Activated naive CD4-positive, alpha-beta T cell treated with anti-CD3 and anti-CD28 coated beads for 36 hours (primary cell): ENCODE data around the gene UCN. TPM values are rescaled to one million over a fixed set of nuclear protein-coding genes. Genes with fewer than 3 reads are reported as not detected.
"Not testable (repeated sequence)": the region's sequence is repeated elsewhere in the genome, so short reads cannot be mapped to it uniquely, and the experiment has no call there.

Experiments used
- CTCF ChIA-PET: fragments of 350-600 bp; sonication (Branson Sonifier 250); formaldehyde crosslinking; loops from one replicate; lab custom pipeline; 2021; ENCODE audit warnings: antibody characterized with exemption; lab: Charles Lee
- DNase-seq: peaks from one replicate; pipeline ENCODE4 v3.0.0-alpha.2; 2020
- H3K27ac Mint-ChIP-seq: one replicate; pipeline ENCODE4 v1.8.0; 2021; ENCODE audit warnings: mild to moderate bottlenecking, mixed read lengths
- H3K27me3 Mint-ChIP-seq: one replicate; pipeline ENCODE4 v1.8.0; 2021; ENCODE audit warnings: low read depth, mixed read lengths
- H3K36me3 Mint-ChIP-seq: one replicate; pipeline ENCODE4 v1.8.0; 2021; ENCODE audit warnings: low read depth, mixed read lengths
- H3K4me1 Mint-ChIP-seq: one replicate; pipeline ENCODE4 v1.8.0; 2021; ENCODE audit warnings: low read depth, mixed read lengths
- H3K4me3 Mint-ChIP-seq: one replicate; pipeline ENCODE4 v1.8.0; 2021; ENCODE audit warnings: mild to moderate bottlenecking, moderate library complexity, mixed read lengths
- H3K9me3 Mint-ChIP-seq: one replicate; pipeline ENCODE4 v1.8.0; 2021; ENCODE audit warnings: mixed read lengths
- intact Hi-C: fragments of 100-400 bp; cut with micrococcal nuclease; formaldehyde crosslinking; loops from one replicate; pipeline ENCODE4 v1.15.1; 2023
- total RNA-seq, 2 experiments: library from RNA; stranded (reverse); gene quantifications; one replicate each; pipeline ENCODE4 v1.2.3, GENCODE V29; 2021

Gene UCN
- total RNA-seq, 2 experiments from 2014 or later, result 0.45 to 0.89 TPM

GRCh38 chr2:27280826-27281225 lies 27.4 kb downstream of the UCN start:
- Mint-ChIP-seq H3K27ac (no peak overlapping the region), H3K4me1 (peaks cover 2% of the 10 kb centered on the region), H3K36me3 (no peaks in the 10 kb centered on the region), H3K9me3 (no peaks in the 10 kb centered on the region), H3K27me3 (peaks cover 2% of the 10 kb centered on the region), H3K4me3 (no peak overlapping the region)
- intact Hi-C loops, result loop anchor here (1.0 kb wide), 6 partner anchors 16 to 320 kb away; partner anchors contain the start of gene KHK
- CTCF ChIA-PET, result interaction anchor here (0.5 to 5.3 kb wide), 15 partner anchors 10 to 256 kb away, joined by 3 to 68 read pairs (median 5); partner anchors contain the start of gene SLC30A3
- no peak for DNase-seq

- DNase-seq, result no peak
- H3K27me3 Mint-ChIP-seq, result peaks cover 2% of the 10 kb centered on the region
- intact Hi-C loops, result no loop called here
- CTCF ChIA-PET, result interaction anchor here (3.5 to 5.3 kb wide), 4 partner anchors 13 to 180 kb away, joined by 33 to 68 read pairs (median 39); partner anchors contain the start of gene SLC30A3
- no peak overlapping the region for H3K27ac Mint-ChIP-seq
- H3K4me1 Mint-ChIP-seq, result peaks cover 2% of the 10 kb centered on the region
- H3K9me3 Mint-ChIP-seq, result no peaks in the 10 kb centered on the region
- H3K4me3 Mint-ChIP-seq, result no peak overlapping the region
- no peaks in the 10 kb centered on the region for H3K36me3 Mint-ChIP-seq
Measured at GRCh38 chr2:27278010-27278409, 30.2 kb downstream of the UCN start.

GRCh38 chr2:27275211-27276150 lies 32.8 kb downstream of the UCN start, which contains the start of gene DNAJC5G:
TSS of gene DNAJC5G (plus strand) at chr2:27275433. CDS start at chr2:27276729, 1,296 bp downstream.
- H3K4me3 Mint-ChIP-seq, result no peak within 1 kb of the TSS
- H3K36me3 Mint-ChIP-seq, result no peaks in the 10 kb centered on the region
- H3K27me3 Mint-ChIP-seq, result peaks cover 2% of the 10 kb centered on the region
- DNase-seq, result no peak
- peaks cover 2% of the 10 kb centered on the region for H3K4me1 Mint-ChIP-seq
- intact Hi-C loops, result no loop called here
- H3K27ac Mint-ChIP-seq, result no peak within 1 kb of the TSS
- no peaks in the 10 kb centered on the region for H3K9me3 Mint-ChIP-seq
- CTCF ChIA-PET, result interaction anchor here (0.6 to 1.1 kb wide), 5 partner anchors 11 to 332 kb away, joined by 3 to 8 read pairs (median 4); no protein-coding TSS in a partner anchor

- H3K9me3 Mint-ChIP-seq, H3K4me3 Mint-ChIP-seq, H3K27me3 Mint-ChIP-seq, H3K4me1 Mint-ChIP-seq, intact Hi-C loops, H3K27ac Mint-ChIP-seq, H3K36me3 Mint-ChIP-seq, DNase-seq: not testable (repeated sequence)
- CTCF ChIA-PET, result interaction anchor here (0.6 to 3.5 kb wide), 10 partner anchors 7 to 427 kb away, joined by 3 to 20 read pairs (median 4); no protein-coding TSS in a partner anchor
Measured at GRCh38 chr2:27272537-27273522, 35.4 kb downstream of the UCN start.

- Mint-ChIP-seq H3K36me3 (no peaks in the 10 kb centered on the region), H3K4me1 (no peaks in the 10 kb centered on the region), H3K27ac (no peak overlapping the region), H3K4me3 (no peak overlapping the region), H3K27me3 (peaks cover 3% of the 10 kb centered on the region), H3K9me3 (no peaks in the 10 kb centered on the region)
- DNase-seq, result no peak
- intact Hi-C loops, result no loop called here
- CTCF ChIA-PET, result interaction anchor here (0.6 to 3.5 kb wide), 5 partner anchors 8 to 426 kb away, joined by 4 to 20 read pairs (median 5); no protein-coding TSS in a partner anchor
Measured at GRCh38 chr2:27271631-27272340, 36.5 kb downstream of the UCN start.

GRCh38 chr2:27270670-27271069 lies 37.6 kb downstream of the UCN start:
- no peak for DNase-seq
- H3K4me1 Mint-ChIP-seq, result no peaks in the 10 kb centered on the region
- H3K9me3 Mint-ChIP-seq, result no peaks in the 10 kb centered on the region
- no peak overlapping the region for H3K4me3 Mint-ChIP-seq
- H3K27me3 Mint-ChIP-seq, result peaks cover 3% of the 10 kb centered on the region
- no peak overlapping the region for H3K27ac Mint-ChIP-seq
- H3K36me3 Mint-ChIP-seq, result no peaks in the 10 kb centered on the region
- intact Hi-C loops, result no loop called here
- CTCF ChIA-PET, result interaction anchor here (0.6 to 3.5 kb wide), 3 partner anchors 9 to 162 kb away, joined by 3 to 20 read pairs (median 6); no protein-coding TSS in a partner anchor

- CTCF ChIA-PET, result interaction anchor here (1.0 to 3.5 kb wide), 2 partner anchors 10 to 32 kb away, joined by 6 to 20 read pairs; no protein-coding TSS in a partner anchor
- Mint-ChIP-seq H3K4me1 (peaks cover 3% of the 10 kb centered on the region), H3K36me3 (no peaks in the 10 kb centered on the region), H3K4me3 (no peak overlapping the region), H3K27me3 (peaks cover 8% of the 10 kb centered on the region), H3K27ac (no peak overlapping the region), H3K9me3 (no peaks in the 10 kb centered on the region)
- no peak for DNase-seq
- intact Hi-C loops, result no loop called here
Measured at GRCh38 chr2:27270131-27270530, 38.1 kb downstream of the UCN start.

GRCh38 chr2:27268296-27268695 lies 39.9 kb downstream of the UCN start:
- H3K27ac Mint-ChIP-seq, DNase-seq, H3K9me3 Mint-ChIP-seq, intact Hi-C loops, H3K4me3 Mint-ChIP-seq, H3K36me3 Mint-ChIP-seq: not testable (repeated sequence)
- CTCF ChIA-PET, result interaction anchor here (0.8 to 0.9 kb wide), 2 partner anchors 11 kb away, joined by 3 to 4 read pairs; no protein-coding TSS in a partner anchor
- peaks cover 15% of the 10 kb centered on the region for H3K4me1 Mint-ChIP-seq
- peaks cover 21% of the 10 kb centered on the region for H3K27me3 Mint-ChIP-seq

- Mint-ChIP-seq H3K9me3 (no peaks in the 10 kb centered on the region), H3K4me1 (peaks cover 26% of the 10 kb centered on the region), H3K36me3 (no peaks in the 10 kb centered on the region), H3K27ac (no peak overlapping the region), H3K4me3 (peak overlapping the region; percentile 39), H3K27me3 (peaks cover 39% of the 10 kb centered on the region)
- CTCF ChIA-PET, result interaction anchor here (0.6 to 5.1 kb wide), 13 partner anchors 8 to 420 kb away, joined by 3 to 44 read pairs (median 3); partner anchors contain the start of genes KHK and TRIM54
- intact Hi-C loops, result loop anchor here (1.0 kb wide), 1 partner anchor 15 kb away; no protein-coding TSS in a partner anchor
- no peak for DNase-seq
Measured at GRCh38 chr2:27265536-27265870, 42.7 kb downstream of the UCN start.

- Mint-ChIP-seq H3K27ac (no peak overlapping the region), H3K9me3 (no peaks in the 10 kb centered on the region), H3K27me3 (peaks cover 44% of the 10 kb centered on the region), H3K36me3 (no peaks in the 10 kb centered on the region), H3K4me1 (peaks cover 26% of the 10 kb centered on the region), H3K4me3 (peak overlapping the region; percentile 77)
- DNase-seq, result peak; percentile 81
- CTCF ChIA-PET, result interaction anchor here (0.6 to 5.1 kb wide), 17 partner anchors 8 to 419 kb away, joined by 3 to 44 read pairs (median 4); partner anchors contain the start of genes KHK and TRIM54
- intact Hi-C loops, result loop anchor here (1.0 to 5.0 kb wide), 3 partner anchors 15 to 168 kb away; no protein-coding TSS in a partner anchor
Measured at GRCh38 chr2:27264753-27265535, 43.3 kb downstream of the UCN start.
